Measurements from ENCODE around the gene EML4.

EML4 gene

GRCh38 chr2:42319265-42319664 is 150.1 kb downstream of the EML4 start:
- H3K4me1 ChIP-seq (ENCODE audit: control insufficient read depth, insufficient read depth, low read length), result no peaks in the 10 kb centered on the region
- no peaks in the 10 kb centered on the region for H3K27me3 ChIP-seq (ENCODE audit: control insufficient read depth in 1 of 2, insufficient read depth in 2 of 2, low read length in 2 of 2)
- no peak overlapping the region for H3K9ac ChIP-seq (ENCODE audit: low read length in 2 of 2)
- peaks cover 3% of the 10 kb centered on the region in 2 donors for H3K36me3 ChIP-seq (ENCODE audit: control insufficient read depth in 2 of 2, insufficient read depth in 2 of 2, low read length in 2 of 2)
- H3K4me3 ChIP-seq (ENCODE audit: low read length in 2 of 2), result no peak overlapping the region
- H3K9me3 ChIP-seq (ENCODE audit: control insufficient read depth in 2 of 2, low read length in 2 of 2), result no peaks in the 10 kb centered on the region
- H3K27ac ChIP-seq (ENCODE audit: low read length), result no peak overlapping the region

- Histone ChIP-seq H3K9me3 (ENCODE audit: control insufficient read depth in 2 of 2, low read length in 2 of 2) (no peaks in the 10 kb centered on the region), H3K4me1 (ENCODE audit: control insufficient read depth, insufficient read depth, low read length) (no peaks in the 10 kb centered on the region), H3K27me3 (ENCODE audit: control insufficient read depth in 1 of 2, insufficient read depth in 2 of 2, low read length in 2 of 2) (no peaks in the 10 kb centered on the region), H3K36me3 (ENCODE audit: control insufficient read depth in 2 of 2, insufficient read depth in 2 of 2, low read length in 2 of 2) (peaks cover 3 to 5% of the 10 kb centered on the region in 2 donors), H3K4me3 (ENCODE audit: low read length in 2 of 2) (no peak overlapping the region), H3K9ac (ENCODE audit: low read length in 2 of 2) (no peak overlapping the region), H3K27ac (ENCODE audit: low read length) (no peak overlapping the region)
Measured at GRCh38 chr2:42321452-42322064, 152.4 kb downstream of the EML4 start.

GRCh38 chr2:42324244-42324643 is 155.1 kb downstream of the EML4 start:
- H3K36me3 ChIP-seq (ENCODE audit: control insufficient read depth in 2 of 2, insufficient read depth in 2 of 2, low read length in 2 of 2), result peaks cover 0 to 2% of the 10 kb centered on the region in 2 donors
- H3K4me1 ChIP-seq (ENCODE audit: control insufficient read depth, insufficient read depth, low read length), result no peaks in the 10 kb centered on the region
- no peaks in the 10 kb centered on the region for H3K9me3 ChIP-seq (ENCODE audit: control insufficient read depth in 2 of 2, low read length in 2 of 2)

GRCh38 chr2:42324949-42325348 is 155.8 kb downstream of the EML4 start:
- H3K36me3 ChIP-seq (ENCODE audit: control insufficient read depth in 2 of 2, insufficient read depth in 2 of 2, low read length in 2 of 2), result peaks cover 5 to 8% of the 10 kb centered on the region in 2 donors

More at GRCh38 chr2:42324244-42324643, 155.1 kb downstream of the EML4 start:
- Histone ChIP-seq H3K27me3 (ENCODE audit: control insufficient read depth in 1 of 2, insufficient read depth in 2 of 2, low read length in 2 of 2) (no peaks in the 10 kb centered on the region), H3K9ac (ENCODE audit: low read length in 2 of 2) (no peak overlapping the region), H3K4me3 (ENCODE audit: low read length in 2 of 2) (no peak overlapping the region), H3K27ac (ENCODE audit: low read length) (no peak overlapping the region)

GRCh38 chr2:42325609-42326008 is 156.5 kb downstream of the EML4 start:
- Histone ChIP-seq H3K9me3 (ENCODE audit: control insufficient read depth in 2 of 2, low read length in 2 of 2) (no peaks in the 10 kb centered on the region), H3K27me3 (ENCODE audit: control insufficient read depth in 1 of 2, insufficient read depth in 2 of 2, low read length in 2 of 2) (no peaks in the 10 kb centered on the region), H3K27ac (ENCODE audit: low read length) (no peak overlapping the region), H3K36me3 (ENCODE audit: control insufficient read depth in 2 of 2, insufficient read depth in 2 of 2, low read length in 2 of 2) (peaks cover 7 to 13% of the 10 kb centered on the region in 2 donors), H3K4me3 (ENCODE audit: low read length in 2 of 2) (no peak overlapping the region), H3K9ac (ENCODE audit: low read length in 2 of 2) (no peak overlapping the region), H3K4me1 (ENCODE audit: control insufficient read depth, insufficient read depth, low read length) (no peaks in the 10 kb centered on the region)

More at GRCh38 chr2:42324949-42325348, 155.8 kb downstream of the EML4 start:
- H3K27ac ChIP-seq (ENCODE audit: low read length), result no peak overlapping the region
- no peaks in the 10 kb centered on the region for H3K27me3 ChIP-seq (ENCODE audit: control insufficient read depth in 1 of 2, insufficient read depth in 2 of 2, low read length in 2 of 2)
- H3K9me3 ChIP-seq (ENCODE audit: control insufficient read depth in 2 of 2, low read length in 2 of 2), result no peaks in the 10 kb centered on the region
- H3K4me3 ChIP-seq (ENCODE audit: low read length in 2 of 2), result no peak overlapping the region
- H3K4me1 ChIP-seq (ENCODE audit: control insufficient read depth, insufficient read depth, low read length), result no peaks in the 10 kb centered on the region
- H3K9ac ChIP-seq (ENCODE audit: low read length in 2 of 2), result no peak overlapping the region

GRCh38 chr2:42327125-42327524 is 158.0 kb downstream of the EML4 start:
- H3K4me1 ChIP-seq (ENCODE audit: control insufficient read depth, insufficient read depth, low read length), result no peaks in the 10 kb centered on the region
- no peak overlapping the region for H3K9ac ChIP-seq (ENCODE audit: low read length in 2 of 2)
- H3K27me3 ChIP-seq (ENCODE audit: control insufficient read depth in 1 of 2, insufficient read depth in 2 of 2, low read length in 2 of 2), result no peaks in the 10 kb centered on the region
- H3K27ac ChIP-seq (ENCODE audit: low read length), result no peak overlapping the region
- no peak overlapping the region for H3K4me3 ChIP-seq (ENCODE audit: low read length in 2 of 2)
- H3K9me3 ChIP-seq (ENCODE audit: control insufficient read depth in 2 of 2, low read length in 2 of 2), result no peaks in the 10 kb centered on the region
- peaks cover 11 to 22% of the 10 kb centered on the region in 2 donors for H3K36me3 ChIP-seq (ENCODE audit: control insufficient read depth in 2 of 2, insufficient read depth in 2 of 2, low read length in 2 of 2)

- H3K27me3 ChIP-seq (ENCODE audit: control insufficient read depth in 1 of 2, insufficient read depth in 2 of 2, low read length in 2 of 2), result no peaks in the 10 kb centered on the region
- H3K4me3 ChIP-seq (ENCODE audit: low read length in 2 of 2), result no peak overlapping the region
- peaks cover 12 to 33% of the 10 kb centered on the region in 2 donors for H3K36me3 ChIP-seq (ENCODE audit: control insufficient read depth in 2 of 2, insufficient read depth in 2 of 2, low read length in 2 of 2)
- H3K27ac ChIP-seq (ENCODE audit: low read length), result no peak overlapping the region
- no peak overlapping the region for H3K9ac ChIP-seq (ENCODE audit: low read length in 2 of 2)
- no peaks in the 10 kb centered on the region for H3K4me1 ChIP-seq (ENCODE audit: control insufficient read depth, insufficient read depth, low read length)
- H3K9me3 ChIP-seq (ENCODE audit: control insufficient read depth in 2 of 2, low read length in 2 of 2), result no peaks in the 10 kb centered on the region
Measured at GRCh38 chr2:42328148-42328833, 159.1 kb downstream of the EML4 start.

DNA sequence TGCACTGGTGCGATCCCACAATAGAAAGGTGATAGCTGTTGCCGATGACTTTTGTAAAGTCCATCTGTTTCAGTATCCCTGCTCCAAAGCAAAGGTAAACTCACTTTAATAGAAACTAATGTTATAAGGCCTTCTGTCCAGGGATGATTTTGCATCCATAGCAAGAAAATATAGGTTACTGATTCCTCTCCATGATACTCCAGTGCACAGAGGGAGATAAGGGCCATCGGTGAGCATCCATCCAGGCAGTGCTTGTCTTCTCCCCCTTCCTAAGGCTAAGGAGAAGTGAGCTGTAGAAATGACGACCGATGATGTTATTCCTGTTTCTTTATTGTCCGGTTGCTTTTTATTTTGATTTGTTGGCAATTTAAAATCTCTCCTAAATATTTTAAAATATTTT is 159.8 kb downstream of the EML4 start:
- Histone ChIP-seq H3K4me3 (ENCODE audit: low read length in 2 of 2) (no peak overlapping the region), H3K4me1 (ENCODE audit: control insufficient read depth, insufficient read depth, low read length) (no peaks in the 10 kb centered on the region), H3K9me3 (ENCODE audit: control insufficient read depth in 2 of 2, low read length in 2 of 2) (no peaks in the 10 kb centered on the region), H3K27me3 (ENCODE audit: control insufficient read depth in 1 of 2, insufficient read depth in 2 of 2, low read length in 2 of 2) (no peaks in the 10 kb centered on the region), H3K27ac (ENCODE audit: low read length) (no peak overlapping the region), H3K36me3 (ENCODE audit: control insufficient read depth in 2 of 2, insufficient read depth in 2 of 2, low read length in 2 of 2) (peaks cover 16 to 37% of the 10 kb centered on the region in 2 donors), H3K9ac (ENCODE audit: low read length in 2 of 2) (no peak overlapping the region)

DNA sequence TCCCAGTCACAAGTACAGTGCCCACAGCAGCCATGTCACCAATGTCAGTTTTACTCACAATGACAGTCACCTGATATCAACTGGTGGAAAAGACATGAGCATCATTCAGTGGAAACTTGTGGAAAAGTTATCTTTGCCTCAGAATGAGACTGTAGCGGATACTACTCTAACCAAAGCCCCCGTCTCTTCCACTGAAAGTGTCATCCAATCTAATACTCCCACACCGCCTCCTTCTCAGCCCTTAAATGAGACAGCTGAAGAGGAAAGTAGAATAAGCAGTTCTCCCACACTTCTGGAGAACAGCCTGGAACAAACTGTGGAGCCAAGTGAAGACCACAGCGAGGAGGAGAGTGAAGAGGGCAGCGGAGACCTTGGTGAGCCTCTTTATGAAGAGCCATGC is 160.6 kb downstream of the EML4 start:
- Histone ChIP-seq H3K4me3 (ENCODE audit: low read length in 2 of 2) (no peak overlapping the region), H3K9ac (ENCODE audit: low read length in 2 of 2) (no peak overlapping the region), H3K36me3 (ENCODE audit: control insufficient read depth in 2 of 2, insufficient read depth in 2 of 2, low read length in 2 of 2) (peaks cover 16 to 37% of the 10 kb centered on the region in 2 donors), H3K4me1 (ENCODE audit: control insufficient read depth, insufficient read depth, low read length) (no peaks in the 10 kb centered on the region), H3K27ac (ENCODE audit: low read length) (no peak overlapping the region), H3K9me3 (ENCODE audit: control insufficient read depth in 2 of 2, low read length in 2 of 2) (no peaks in the 10 kb centered on the region), H3K27me3 (ENCODE audit: control insufficient read depth in 1 of 2, insufficient read depth in 2 of 2, low read length in 2 of 2) (no peaks in the 10 kb centered on the region)

DNA sequence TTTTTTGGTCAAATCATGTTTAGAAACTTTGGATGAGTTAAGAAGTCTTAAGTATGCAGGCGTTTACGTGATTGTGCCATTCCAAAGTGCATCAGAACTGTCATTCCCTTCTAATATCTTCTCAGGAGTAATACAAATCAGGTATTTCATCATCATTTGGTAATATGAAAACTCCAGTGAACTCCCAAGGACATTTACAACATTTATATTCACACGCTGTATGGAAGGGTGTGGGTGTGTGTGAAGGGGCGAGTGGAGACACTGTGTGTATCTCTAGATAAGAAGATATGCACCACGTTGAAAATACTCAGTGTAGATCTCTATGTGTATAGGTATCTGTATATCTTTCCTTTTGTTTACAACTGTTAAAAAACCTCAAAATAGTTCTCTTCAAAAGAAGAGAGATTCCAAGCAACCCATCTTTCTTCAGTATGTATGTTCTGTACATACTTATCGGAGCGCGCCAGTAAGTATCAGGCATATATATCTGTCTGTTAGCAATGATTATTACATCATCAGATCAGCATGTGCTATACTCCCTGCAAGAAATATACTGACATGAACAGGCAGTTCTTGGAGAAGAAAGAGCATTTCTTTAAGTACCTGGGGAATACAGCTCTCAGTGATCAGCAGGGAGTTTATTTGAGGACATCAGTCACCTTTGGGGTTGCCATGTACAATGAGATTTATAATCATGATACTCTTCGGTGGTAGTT is 162.6 kb downstream of the EML4 start:
- Histone ChIP-seq H3K4me3 (ENCODE audit: low read length in 2 of 2) (no peak overlapping the region), H3K36me3 (ENCODE audit: control insufficient read depth in 2 of 2, insufficient read depth in 2 of 2, low read length in 2 of 2) (peaks cover 21 to 41% of the 10 kb centered on the region in 2 donors), H3K9me3 (ENCODE audit: control insufficient read depth in 2 of 2, low read length in 2 of 2) (no peaks in the 10 kb centered on the region), H3K9ac (ENCODE audit: low read length in 2 of 2) (no peak overlapping the region), H3K4me1 (ENCODE audit: control insufficient read depth, insufficient read depth, low read length) (no peaks in the 10 kb centered on the region), H3K27me3 (ENCODE audit: control insufficient read depth in 1 of 2, insufficient read depth in 2 of 2, low read length in 2 of 2) (no peaks in the 10 kb centered on the region), H3K27ac (ENCODE audit: low read length) (no peak overlapping the region)

Data from stomach smooth muscle (tissue), 2 donors.